A549 (cell line): Measurements from ENCODE around the gene IDE. TPM values are rescaled to one million over a fixed set of nuclear protein-coding genes. Genes with fewer than 3 reads are reported as not detected.
A peak's percentile ranks its signal among the peaks of the same experiment; 100 is the strongest.

ENCODE experiments used
- ATAC-seq, 2 experiments: fragments of 200-7000 bp in 1 of 2; fragments of >200 bp in 1 of 2; cut with Nextera tagmentation in 1 of 2; cut with Tn5 transposase in 1 of 2; 3 replicates each; pipeline versions ENCODE4 v1.8.0 to v1.9.1; 2018 to 2020; ENCODE audit warnings: mild to moderate bottlenecking in 1 of 2, moderate library complexity in 1 of 2
- CTCF ChIA-PET: fragments of 300-600 bp; sonication (Branson Sonifier 250); formaldehyde crosslinking; extraction: SDS; loops from one replicate; lab custom pipeline; 2021; ENCODE audit warnings: antibody characterized with exemption, inconsistent platforms; lab: Yijun Ruan, JAX
- POLR2A ChIA-PET: fragments of 350-600 bp; formaldehyde crosslinking; extraction: SDS; loops from one replicate; lab custom pipeline; 2021; ENCODE audit warnings: antibody characterized with exemption, inconsistent platforms; lab: Yijun Ruan, JAX
- DNase-seq, 2 experiments: peaks; one replicate each; pipeline versions ENCODE4 v3.0.0 to v3.0.0-alpha.2; 2011 to 2016; ENCODE audit warnings: low read depth in 1 of 2, low spot score in 1 of 2
- FAIRE-seq: peaks from 2 replicates; lab custom pipeline; 2011; peaks lifted over from hg19 to GRCh38; lab: Jason Lieb, UNC
- H3K27ac ChIP-seq, 2 experiments: fragments of >200 bp; sonication (Bioruptor Twin); formaldehyde crosslinking; 3 replicates each; pipeline ENCODE4 v1.5.1; 2016 to 2017
- H3K4me1 ChIP-seq: fragments of >200 bp; sonication (Bioruptor Twin); formaldehyde crosslinking; 3 replicates; pipeline ENCODE4 v1.6.1; 2016
- H3K4me2 ChIP-seq: fragments of >200 bp; sonication (Bioruptor Twin); formaldehyde crosslinking; 3 replicates; pipeline ENCODE4 v1.6.1; 2016
- H3K4me3 ChIP-seq: fragments of >200 bp; sonication (Bioruptor Twin); formaldehyde crosslinking; 3 replicates; pipeline ENCODE4 v1.5.1; 2016
- H3K9me3 ChIP-seq: fragments of >200 bp; sonication (Bioruptor Twin); formaldehyde crosslinking; 3 replicates; pipeline ENCODE4 v1.6.1; 2016
- BHLHE40 ChIP-seq: IDR thresholded peaks from 2 replicates; pipeline ENCODE4 v1.6.1; 2012; ENCODE audit warnings: low read depth, low read length, inconsistent platforms
- CBX2 ChIP-seq: fragments of 200-600 bp; sonication (generic); IDR thresholded peaks from 2 replicates; pipeline ENCODE4 v1.6.1; 2016; ENCODE audit warnings: low read depth, mild to moderate bottlenecking, borderline replicate concordance
- CEBPB ChIP-seq, 2 experiments: fragments of >200 bp in 1 of 2; sonication (Bioruptor Twin) in 1 of 2; formaldehyde crosslinking in 1 of 2; IDR thresholded peaks; 2 replicates each; pipeline ENCODE4 v1.6.1; 2012 to 2016
- EHMT2 ChIP-seq: fragments of 200-600 bp; sonication (generic); IDR thresholded peaks from 2 replicates; pipeline ENCODE4 v1.6.1; 2016; ENCODE audit warnings: antibody characterized with exemption, low read depth, mild to moderate bottlenecking, moderate library complexity
- EP300 ChIP-seq, 2 experiments: fragments of >200 bp; sonication (Bioruptor Twin); formaldehyde crosslinking; IDR thresholded peaks; 2 replicates in 1 of 2; 3 replicates in 1 of 2; pipeline ENCODE4 v1.6.1; 2016 to 2017
- ESRRA ChIP-seq: fragments of 150-350 bp; IDR thresholded peaks from 2 replicates; pipeline ENCODE4 v1.6.1; 2014; ENCODE audit warnings: mild to moderate bottlenecking, low read length, borderline replicate concordance
- HOXB5 ChIP-seq: fragments of 250-450 bp; sonication (Bioruptor Pico); IDR thresholded peaks from 2 replicates; pipeline ENCODE4 v1.5.0; 2020; ENCODE audit warnings: mild to moderate bottlenecking, moderate library complexity
- JUNB ChIP-seq: fragments of >200 bp; sonication (Bioruptor Twin); formaldehyde crosslinking; IDR thresholded peaks from 2 replicates; pipeline ENCODE4 v1.6.1; 2016
- KDM1A ChIP-seq: fragments of 200-600 bp; sonication (generic); IDR thresholded peaks from 2 replicates; pipeline ENCODE4 v1.6.1; 2016; ENCODE audit warnings: low read depth, mild to moderate bottlenecking
- MAFK ChIP-seq: fragments of 450-650 bp; IDR thresholded peaks from 2 replicates; pipeline ENCODE4 v1.6.1; 2014; ENCODE audit not compliant: partially characterized antibody
- MYC ChIP-seq: IDR thresholded peaks from 2 replicates; pipeline ENCODE4 v1.6.1; 2012; ENCODE audit warnings: mild to moderate bottlenecking, inconsistent platforms, low read length, improper control_type of control experiment, borderline replicate concordance
- RCOR1 ChIP-seq: fragments of 150-350 bp; IDR thresholded peaks from 2 replicates; pipeline ENCODE4 v1.6.1; 2014; ENCODE audit warnings: antibody characterized with exemption, low read length, low read depth
- SREBF2 ChIP-seq: fragments of 450-650 bp; IDR thresholded peaks from 2 replicates; pipeline ENCODE4 v1.6.1; 2014; ENCODE audit warnings: mild to moderate bottlenecking, moderate library complexity
- TP53 ChIP-seq: fragments of 250-450 bp; sonication (Bioruptor Pico); IDR thresholded peaks from 2 replicates; pipeline ENCODE4 v1.5.0; 2021; ENCODE audit warnings: mild to moderate bottlenecking, moderate library complexity
- WGBS: methylation state at CpG from one replicate; pipeline ENCODE4 v1.1.6; 2017; ENCODE audit errors: missing lambda C conversion rate; 5-methylcytosine and 5-hydroxymethylcytosine counted together
- polyA plus RNA-seq, 4 experiments: library from polyadenylated mRNA; depleted of rRNA in 3 of 4; stranded (reverse); fragments of >200 nt; fragmentation: RNase III in 1 of 4; extraction: RNeasy Plus Mini Kit Qiagen cat#74134 plus additional on column Dnase treatment in 1 of 4; gene quantifications; 2 replicates in 3 of 4; 3 replicates in 1 of 4; pipeline ENCODE4 v1.2.3, GENCODE V29; 2011 to 2017
- TF ChIP-seq, protein P1 (sequence below): fragments of 200-600 bp; sonication (generic); IDR thresholded peaks from 2 replicates; pipeline ENCODE4 v1.6.1; 2016; ENCODE audit warnings: antibody characterized with exemption, mild to moderate bottlenecking, moderate library complexity
- TF ChIP-seq, protein P2 (sequence below): IDR thresholded peaks from 2 replicates; pipeline ENCODE4 v1.6.1; 2012
- TF ChIP-seq, protein P3 (sequence below): fragments of 450-650 bp; IDR thresholded peaks from 2 replicates; pipeline ENCODE4 v1.6.1; 2014; ENCODE audit warnings: antibody characterized with exemption
- TF ChIP-seq, protein P4 (sequence below): IDR thresholded peaks from 2 replicates; pipeline ENCODE4 v1.6.1; 2012; ENCODE audit warnings: low read depth, borderline replicate concordance

Gene IDE
- polyA plus RNA-seq, 2 of the 4 experiments (the other 2 are of a cell fraction): 25.1 to 61.1 TPM

DNA sequence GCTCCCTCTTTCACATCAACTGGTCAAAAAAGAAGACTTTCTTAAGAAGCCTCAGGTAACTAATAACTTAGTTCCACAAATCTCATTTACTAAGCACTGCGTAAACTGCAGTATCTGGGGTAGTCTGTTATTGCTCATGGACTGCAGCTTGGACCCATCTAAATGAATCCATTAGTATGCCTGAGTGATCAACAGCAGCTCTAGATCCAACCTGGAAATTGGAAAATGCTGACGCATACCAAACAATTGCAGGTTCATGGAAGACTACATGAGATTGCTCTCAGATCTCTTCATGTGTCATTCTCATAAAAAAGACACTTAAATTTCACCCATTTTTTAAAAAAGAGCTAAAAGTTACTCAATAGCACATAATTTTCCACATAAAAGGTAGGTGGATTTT lies 121.6 kb downstream of the IDE start:
- Histone ChIP-seq H3K9me3 (no peaks in the 10 kb centered on the region), H3K4me2 (no peak overlapping the region), H3K4me3 (no peak overlapping the region), H3K4me1 (no peaks in the 10 kb centered on the region), H3K27ac (no peak overlapping the region)
- POLR2A ChIA-PET: no interaction called here
- no peak for ATAC-seq
- DNase-seq: no peak
- TF ChIP-seq TP53 (CRISPR knock-in tag): no peak
- TF ChIP-seq MAFK: peak; percentile 57
- CTCF ChIA-PET: interaction anchor here (1.0 kb wide), 1 partner anchor 18 kb away, joined by 3 read pairs; no protein-coding TSS in a partner anchor
- FAIRE-seq: no peak
- WGBS: 98% methylated on average over 2 of the region's 2 CpGs

DNA sequence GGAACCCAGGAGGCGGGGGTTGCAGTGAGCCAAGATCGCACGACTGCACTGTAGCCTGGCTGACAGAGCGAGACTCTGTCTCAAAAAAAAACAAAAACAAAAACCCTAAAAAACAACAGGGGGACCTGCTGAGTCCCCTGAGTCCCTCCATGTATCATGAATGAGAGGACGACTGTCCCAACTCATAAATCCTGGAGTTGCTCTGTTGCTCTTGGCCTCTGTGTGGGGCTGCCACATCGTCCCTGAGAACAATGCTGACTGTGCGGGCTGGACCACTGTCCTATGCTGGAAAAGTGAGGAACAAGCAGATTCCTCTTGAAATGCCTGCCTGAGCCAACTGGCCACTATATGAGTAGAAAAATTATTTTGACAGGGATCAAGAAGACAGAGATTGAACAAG lies 122.5 kb downstream of the IDE start:
- ATAC-seq (peak in 1 of 2 experiments; percentile 55; a peak in 3 of 6 replicates), FAIRE-seq (no peak), DNase-seq (no peak)
- ChIA-PET CTCF (no interaction called here), POLR2A (no interaction called here)
- TF ChIP-seq ESRRA: no peak
- TF ChIP-seq HOXB5: no peak
- peak; percentile 3 for TF ChIP-seq MAFK
- Histone ChIP-seq H3K9me3 (no peaks in the 10 kb centered on the region), H3K4me2 (no peak overlapping the region), H3K4me3 (no peak overlapping the region), H3K4me1 (no peaks in the 10 kb centered on the region), H3K27ac (no peak overlapping the region)
- 88% methylated on average over 7 of the region's 7 CpGs for WGBS

DNA sequence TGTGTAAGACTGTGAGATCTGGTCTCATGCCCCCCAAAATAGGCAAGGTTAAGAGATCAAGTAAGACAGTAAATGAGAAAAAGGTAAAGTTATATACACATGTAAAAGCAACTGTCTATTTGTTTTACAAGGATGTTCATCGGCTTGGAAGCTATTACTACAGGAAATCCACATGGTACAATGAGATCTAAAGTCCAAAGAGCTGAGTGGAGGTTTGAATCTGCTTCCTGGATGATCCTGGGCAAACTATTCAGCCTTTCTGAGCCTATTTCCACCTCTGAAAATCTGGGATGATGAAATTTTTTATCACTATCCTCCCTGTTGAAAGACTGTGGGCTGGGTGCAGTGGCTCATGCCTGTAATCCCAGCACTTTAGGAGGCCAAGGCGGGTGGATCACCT lies 123.0 kb downstream of the IDE start:
- ATAC-seq: no peak
- Histone ChIP-seq H3K9me3 (no peaks in the 10 kb centered on the region), H3K4me2 (no peak overlapping the region), H3K27ac (no peak overlapping the region), H3K4me1 (no peaks in the 10 kb centered on the region), H3K4me3 (no peak overlapping the region)
- no peak for DNase-seq
- FAIRE-seq: no peak
- ChIA-PET POLR2A (no interaction called here), CTCF (no interaction called here)
- no peak for TF ChIP-seq EP300 (IDR thresholded peaks at IDR 0.05)
- TF ChIP-seq EHMT2: no peak
- TF ChIP-seq RCOR1: no peak
- no peak for TF ChIP-seq SREBF2
- TF ChIP-seq JUNB: no peak
- TF ChIP-seq MYC: no peak
- TF ChIP-seq BHLHE40: no peak
- WGBS: 85% methylated on average over 2 of the region's 2 CpGs

DNA sequence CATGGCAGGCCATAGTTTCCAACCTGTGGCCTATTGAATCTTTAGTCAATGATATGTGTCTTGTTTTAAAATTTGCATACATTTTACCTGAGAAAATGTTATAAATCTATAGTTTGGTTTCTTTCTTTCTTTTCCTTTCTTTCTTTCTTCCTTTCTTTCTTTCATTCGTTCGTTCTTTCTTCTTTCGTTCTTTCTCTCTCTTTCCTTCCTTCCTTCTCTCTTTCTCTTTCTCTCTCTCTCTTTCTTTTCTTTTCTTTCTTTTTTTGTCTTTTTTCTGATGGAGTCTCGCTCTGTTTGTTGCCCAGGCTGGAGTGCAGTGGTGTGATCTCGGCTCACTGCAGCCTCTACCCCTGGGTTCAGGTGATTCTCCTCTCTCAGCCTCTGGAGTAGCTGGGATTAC lies 133.3 kb downstream of the IDE start:
- Histone ChIP-seq H3K4me3 (no peak overlapping the region), H3K4me2 (no peak overlapping the region), H3K4me1 (no peaks in the 10 kb centered on the region), H3K27ac (no peak overlapping the region), H3K9me3 (no peaks in the 10 kb centered on the region)
- ATAC-seq: no peak
- WGBS: 89% methylated on average over 5 of the region's 5 CpGs
- no peak for DNase-seq
- CTCF ChIA-PET: interaction anchor here (2.7 kb wide), 1 partner anchor 353 kb away, joined by 10 read pairs; no protein-coding TSS in a partner anchor
- POLR2A ChIA-PET: no interaction called here
- FAIRE-seq: no peak
- TF ChIP-seq CBX2 (no peak), SREBF2 (no peak), KDM1A (no peak), CEBPB (IDR thresholded peaks at IDR 0.05) (no peak)
- TF ChIP-seq, protein P1, sequence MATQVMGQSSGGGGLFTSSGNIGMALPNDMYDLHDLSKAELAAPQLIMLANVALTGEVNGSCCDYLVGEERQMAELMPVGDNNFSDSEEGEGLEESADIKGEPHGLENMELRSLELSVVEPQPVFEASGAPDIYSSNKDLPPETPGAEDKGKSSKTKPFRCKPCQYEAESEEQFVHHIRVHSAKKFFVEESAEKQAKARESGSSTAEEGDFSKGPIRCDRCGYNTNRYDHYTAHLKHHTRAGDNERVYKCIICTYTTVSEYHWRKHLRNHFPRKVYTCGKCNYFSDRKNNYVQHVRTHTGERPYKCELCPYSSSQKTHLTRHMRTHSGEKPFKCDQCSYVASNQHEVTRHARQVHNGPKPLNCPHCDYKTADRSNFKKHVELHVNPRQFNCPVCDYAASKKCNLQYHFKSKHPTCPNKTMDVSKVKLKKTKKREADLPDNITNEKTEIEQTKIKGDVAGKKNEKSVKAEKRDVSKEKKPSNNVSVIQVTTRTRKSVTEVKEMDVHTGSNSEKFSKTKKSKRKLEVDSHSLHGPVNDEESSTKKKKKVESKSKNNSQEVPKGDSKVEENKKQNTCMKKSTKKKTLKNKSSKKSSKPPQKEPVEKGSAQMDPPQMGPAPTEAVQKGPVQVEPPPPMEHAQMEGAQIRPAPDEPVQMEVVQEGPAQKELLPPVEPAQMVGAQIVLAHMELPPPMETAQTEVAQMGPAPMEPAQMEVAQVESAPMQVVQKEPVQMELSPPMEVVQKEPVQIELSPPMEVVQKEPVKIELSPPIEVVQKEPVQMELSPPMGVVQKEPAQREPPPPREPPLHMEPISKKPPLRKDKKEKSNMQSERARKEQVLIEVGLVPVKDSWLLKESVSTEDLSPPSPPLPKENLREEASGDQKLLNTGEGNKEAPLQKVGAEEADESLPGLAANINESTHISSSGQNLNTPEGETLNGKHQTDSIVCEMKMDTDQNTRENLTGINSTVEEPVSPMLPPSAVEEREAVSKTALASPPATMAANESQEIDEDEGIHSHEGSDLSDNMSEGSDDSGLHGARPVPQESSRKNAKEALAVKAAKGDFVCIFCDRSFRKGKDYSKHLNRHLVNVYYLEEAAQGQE: no peak
- TF ChIP-seq, protein P2, sequence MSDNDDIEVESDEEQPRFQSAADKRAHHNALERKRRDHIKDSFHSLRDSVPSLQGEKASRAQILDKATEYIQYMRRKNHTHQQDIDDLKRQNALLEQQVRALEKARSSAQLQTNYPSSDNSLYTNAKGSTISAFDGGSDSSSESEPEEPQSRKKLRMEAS: no peak
- TF ChIP-seq, protein P3, sequence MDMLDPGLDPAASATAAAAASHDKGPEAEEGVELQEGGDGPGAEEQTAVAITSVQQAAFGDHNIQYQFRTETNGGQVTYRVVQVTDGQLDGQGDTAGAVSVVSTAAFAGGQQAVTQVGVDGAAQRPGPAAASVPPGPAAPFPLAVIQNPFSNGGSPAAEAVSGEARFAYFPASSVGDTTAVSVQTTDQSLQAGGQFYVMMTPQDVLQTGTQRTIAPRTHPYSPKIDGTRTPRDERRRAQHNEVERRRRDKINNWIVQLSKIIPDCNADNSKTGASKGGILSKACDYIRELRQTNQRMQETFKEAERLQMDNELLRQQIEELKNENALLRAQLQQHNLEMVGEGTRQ: no peak
- TF ChIP-seq, protein P4, sequence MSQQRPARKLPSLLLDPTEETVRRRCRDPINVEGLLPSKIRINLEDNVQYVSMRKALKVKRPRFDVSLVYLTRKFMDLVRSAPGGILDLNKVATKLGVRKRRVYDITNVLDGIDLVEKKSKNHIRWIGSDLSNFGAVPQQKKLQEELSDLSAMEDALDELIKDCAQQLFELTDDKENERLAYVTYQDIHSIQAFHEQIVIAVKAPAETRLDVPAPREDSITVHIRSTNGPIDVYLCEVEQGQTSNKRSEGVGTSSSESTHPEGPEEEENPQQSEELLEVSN: no peak
